ENCODE measurements around the gene FHAD1. TPM values are rescaled to one million over a fixed set of nuclear protein-coding genes. Genes with fewer than 3 reads are reported as not detected.

The FHAD1 gene
- total and polyA plus RNA-seq, 2 of the 13 experiments (the other 11 are each of a cell fraction or from before 2014, with no cell fraction given): not detected

- TF ChIP-seq ZBTB34 (CRISPR knock-in tag; IDR thresholded peaks at IDR 0.05): no peak
- no peak for TF ChIP-seq FOXC1 (CRISPR knock-in tag; IDR thresholded peaks at IDR 0.05; ENCODE audit: borderline replicate concordance)
- no peak for TF ChIP-seq ZNF569 (CRISPR knock-in tag; IDR thresholded peaks at IDR 0.05; ENCODE audit: borderline replicate concordance)
- no peak for TF ChIP-seq GATA4 (IDR thresholded peaks at IDR 0.05; ENCODE audit: borderline replicate concordance, low read depth)
- no peak for TF ChIP-seq HNF4G (IDR thresholded peaks at IDR 0.05; ENCODE audit: borderline replicate concordance, low read depth, low read length)
- TF ChIP-seq HNF4G (CRISPR knock-in tag; IDR thresholded peaks at IDR 0.05; ENCODE audit: borderline replicate concordance, low read depth): no peak
- TF ChIP-seq ZNF713 (CRISPR knock-in tag; IDR thresholded peaks at IDR 0.05): no peak
- no peak for TF ChIP-seq CHD4 (IDR thresholded peaks at IDR 0.05; ENCODE audit: borderline replicate concordance, low read length)
- no peak for TF ChIP-seq PBX2 (CRISPR knock-in tag; IDR thresholded peaks at IDR 0.05)
- no peak for TF ChIP-seq FOXP1 (IDR thresholded peaks at IDR 0.05)
- TF ChIP-seq FOXP1 (CRISPR knock-in tag; IDR thresholded peaks at IDR 0.05): no peak
- no peak for TF ChIP-seq ZNF281 (CRISPR knock-in tag; IDR thresholded peaks at IDR 0.05; ENCODE audit: borderline replicate concordance)
- no peak for TF ChIP-seq ELF3 (CRISPR knock-in tag; IDR thresholded peaks at IDR 0.05)
Observed at GRCh38 chr1:15243275-15244043, 3.6 kb upstream of the FHAD1 start (continued).

Measured in HepG2 (cell line).